Osteoblast (primary cell): ENCODE data around the gene ADIPOR2. TPM values are rescaled to one million over a fixed set of nuclear protein-coding genes. Genes with fewer than 3 reads are reported as not detected.

ENCODE experiments used
- DNase-seq: peaks from one replicate; pipeline ENCODE4 v3.0.0; 2011; ENCODE audit warnings: low spot score, mixed read lengths; ENCODE audit not compliant: insufficient read length; ENCODE audit errors: missing footprints
- H2AFZ ChIP-seq: 2 replicates; pipeline ENCODE4 v1.6.0; 2011; ENCODE audit warnings: mild to moderate bottlenecking, low read length
- H3K27ac ChIP-seq: 2 replicates; pipeline ENCODE4 v1.5.1; 2011; ENCODE audit warnings: mild to moderate bottlenecking, low read depth, low read length, moderate library complexity
- H3K27me3 ChIP-seq: 2 replicates; pipeline ENCODE4 v1.6.0; 2012; ENCODE audit warnings: mild to moderate bottlenecking, control low read depth, inconsistent platforms, low read length, moderate library complexity; ENCODE audit not compliant: insufficient read depth
- H3K36me3 ChIP-seq: 2 replicates; pipeline ENCODE4 v1.5.1; 2011; ENCODE audit warnings: mild to moderate bottlenecking, low read length, control low read depth, moderate library complexity; ENCODE audit not compliant: insufficient read depth
- H3K4me1 ChIP-seq: 2 replicates; pipeline ENCODE4 v1.5.1; 2011; ENCODE audit warnings: mild to moderate bottlenecking, low read length, control low read depth, moderate library complexity; ENCODE audit not compliant: insufficient read depth
- H3K4me2 ChIP-seq: 2 replicates; pipeline ENCODE4 v1.6.0; 2011; ENCODE audit warnings: mild to moderate bottlenecking, low read length; ENCODE audit not compliant: insufficient read depth
- H3K4me3 ChIP-seq: fragments of 200-600 bp; sonication (generic); 3 replicates; pipeline ENCODE4 v1.5.1; 2012; ENCODE audit warnings: mild to moderate bottlenecking, low read length, inconsistent platforms; ENCODE audit not compliant: insufficient read depth
- H3K79me2 ChIP-seq: 2 replicates; pipeline ENCODE4 v1.6.0; 2012; ENCODE audit warnings: mild to moderate bottlenecking, low read length, control low read depth, inconsistent platforms; ENCODE audit not compliant: insufficient read depth
- H3K9me3 ChIP-seq: 2 replicates; pipeline ENCODE4 v1.5.1; 2011; ENCODE audit warnings: low read depth, low read length, control low read depth
- H4K20me1 ChIP-seq: 2 replicates; pipeline ENCODE4 v1.6.0; 2012; ENCODE audit warnings: mild to moderate bottlenecking, low read length, control low read depth; ENCODE audit not compliant: insufficient read depth
- CTCF ChIP-seq: IDR thresholded peaks from 2 replicates; pipeline ENCODE4 v1.5.1; 2011; ENCODE audit warnings: mild to moderate bottlenecking, low read depth, low read length, moderate library complexity; ENCODE audit errors: extremely low read depth
- total RNA-seq: library from RNA; depleted of rRNA; stranded (reverse); fragments of >200 nt; gene quantifications from 2 replicates; pipeline ENCODE4 v1.2.3, GENCODE V29; 2012

Gene ADIPOR2
- total RNA-seq, 1 donor = 32.2 TPM

- no peak overlapping the region for H3K4me2 ChIP-seq
- no peak overlapping the region for H3K27ac ChIP-seq
- H4K20me1 ChIP-seq = peaks cover 34% of the 10 kb centered on the region
Measured at GRCh38 chr12:1703771-1704722, 13.2 kb downstream of the ADIPOR2 start.

GRCh38 chr12:1705774-1706631, 15.1 kb downstream of the ADIPOR2 start:
- H4K20me1 ChIP-seq = peaks cover 47% of the 10 kb centered on the region
- DNase-seq = no peak
- no peak for TF ChIP-seq CTCF

More at GRCh38 chr12:1703771-1704722, 13.2 kb downstream of the ADIPOR2 start:
- Histone ChIP-seq H3K79me2 (peaks cover 87% of the 10 kb centered on the region), H3K9me3 (no peaks in the 10 kb centered on the region), H2AFZ (no peak overlapping the region), H3K36me3 (no peaks in the 10 kb centered on the region), H3K4me3 (no peak overlapping the region), H3K4me1 (peaks cover 9% of the 10 kb centered on the region), H3K27me3 (no peaks in the 10 kb centered on the region)
- no peak for DNase-seq
- no peak for TF ChIP-seq CTCF

GRCh38 chr12:1706632-1706980, 15.7 kb downstream of the ADIPOR2 start:
- Histone ChIP-seq H3K9me3 (no peaks in the 10 kb centered on the region), H3K27me3 (no peaks in the 10 kb centered on the region), H2AFZ (no peak overlapping the region), H3K4me1 (peaks cover 9% of the 10 kb centered on the region), H3K4me2 (no peak overlapping the region), H3K27ac (no peak overlapping the region), H3K36me3 (no peaks in the 10 kb centered on the region), H3K4me3 (no peak overlapping the region), H4K20me1 (peaks cover 51% of the 10 kb centered on the region), H3K79me2 (peaks cover 85% of the 10 kb centered on the region)
- no peak for DNase-seq
- no peak for TF ChIP-seq CTCF

More at GRCh38 chr12:1705774-1706631, 15.1 kb downstream of the ADIPOR2 start:
- no peaks in the 10 kb centered on the region for H3K27me3 ChIP-seq
- no peaks in the 10 kb centered on the region for H3K36me3 ChIP-seq
- no peak overlapping the region for H2AFZ ChIP-seq
- peaks cover 85% of the 10 kb centered on the region for H3K79me2 ChIP-seq
- no peak overlapping the region for H3K27ac ChIP-seq
- H3K4me1 ChIP-seq = peaks cover 9% of the 10 kb centered on the region
- H3K4me3 ChIP-seq = no peak overlapping the region
- H3K4me2 ChIP-seq = no peak overlapping the region
- no peaks in the 10 kb centered on the region for H3K9me3 ChIP-seq
